GM12891 (cell line): Measurements from ENCODE around the gene ZNF283.

Source experiments
- POLR2A ChIP-seq: IDR thresholded peaks from 2 replicates; pipeline ENCODE4 v1.6.1; 2011; ENCODE audit warnings: low read depth, low read length, control low read depth
- POLR2AphosphoS5 ChIP-seq: IDR thresholded peaks from 2 replicates; pipeline ENCODE4 v1.6.1; 2011; ENCODE audit warnings: low read depth, low read length, control low read depth
- POU2F2 ChIP-seq: IDR thresholded peaks from 2 replicates; pipeline ENCODE4 v1.6.1; 2011; ENCODE audit warnings: low read depth, mild to moderate bottlenecking, control low read depth, low read length, moderate library complexity
- SPI1 ChIP-seq: IDR thresholded peaks from 2 replicates; pipeline ENCODE4 v1.6.1; 2011; ENCODE audit warnings: low read depth, low read length, control low read depth
- TAF1 ChIP-seq: IDR thresholded peaks from 2 replicates; pipeline ENCODE4 v1.6.1; 2011; ENCODE audit warnings: low read depth, low read length, control low read depth

DNA sequence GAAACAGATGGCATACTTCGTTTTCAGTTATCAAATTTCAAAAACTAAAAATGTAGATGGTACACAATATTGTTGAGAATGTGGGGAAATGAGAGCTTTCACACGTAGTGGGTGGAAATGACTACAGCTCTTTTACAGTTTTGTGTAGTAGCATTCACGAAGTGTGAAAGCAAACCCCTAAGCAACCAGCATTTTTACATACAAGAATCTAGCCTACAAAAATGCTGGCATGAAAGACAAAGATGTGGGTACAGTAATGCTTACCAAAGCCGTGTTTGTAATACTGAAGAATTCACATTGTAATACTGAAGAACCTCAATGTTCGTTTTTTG, 6.3 kb upstream of the ZNF283 start:
- no peak for TF ChIP-seq TAF1
- TF ChIP-seq POLR2AphosphoS5 = no peak
- TF ChIP-seq POLR2A = no peak
- no peak for TF ChIP-seq SPI1
- no peak for TF ChIP-seq POU2F2
